Stimulated activated CD8-positive, alpha-beta memory T cell treated with anti-CD3 and anti-CD28 coated beads, Interleukin-15, amount 100 ng/mL, for 24 hours (primary cell): ENCODE data around the gene ATP7B.

ENCODE experiments used
- DNase-seq: peaks from one replicate; pipeline ENCODE4 v3.0.0-alpha.2; 2020; ENCODE audit warnings: low read depth

ATP7B gene

DNA sequence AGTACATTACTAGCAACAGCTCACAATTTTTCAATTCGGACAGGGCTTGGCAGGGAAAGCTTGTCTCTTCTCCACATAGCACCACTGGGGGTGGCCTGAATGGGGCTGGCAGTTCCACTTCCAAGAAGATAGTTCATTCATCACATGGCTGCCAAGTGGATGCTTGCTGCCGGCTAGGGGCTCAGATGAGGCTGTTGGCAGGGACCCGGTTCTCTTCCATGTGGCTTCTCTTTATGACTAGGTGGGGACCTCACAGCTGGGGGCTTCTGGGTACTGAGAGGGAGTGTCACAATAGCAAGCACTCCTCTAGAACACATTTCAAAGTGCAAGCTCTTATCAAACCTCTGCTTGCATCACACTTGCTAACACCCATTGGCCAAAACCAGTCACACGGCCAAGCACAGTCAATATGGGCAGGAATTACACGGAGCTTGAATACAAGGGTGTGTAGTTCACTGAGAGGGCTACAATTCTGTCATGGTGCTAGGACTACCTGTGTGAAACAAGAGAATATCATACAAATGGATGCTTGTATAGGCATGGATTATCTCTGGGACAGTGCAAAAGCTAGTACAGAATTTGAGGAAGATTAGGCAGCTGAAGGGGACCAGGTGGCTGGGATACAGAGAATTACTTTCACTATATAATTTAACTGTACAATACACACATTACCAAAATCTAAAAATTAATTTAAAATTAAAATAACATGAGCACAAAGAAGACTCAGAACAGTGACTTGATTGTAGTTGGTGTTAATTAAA lies 32.3 kb downstream of the ATP7B start:
- DNase-seq, result no peak

DNA sequence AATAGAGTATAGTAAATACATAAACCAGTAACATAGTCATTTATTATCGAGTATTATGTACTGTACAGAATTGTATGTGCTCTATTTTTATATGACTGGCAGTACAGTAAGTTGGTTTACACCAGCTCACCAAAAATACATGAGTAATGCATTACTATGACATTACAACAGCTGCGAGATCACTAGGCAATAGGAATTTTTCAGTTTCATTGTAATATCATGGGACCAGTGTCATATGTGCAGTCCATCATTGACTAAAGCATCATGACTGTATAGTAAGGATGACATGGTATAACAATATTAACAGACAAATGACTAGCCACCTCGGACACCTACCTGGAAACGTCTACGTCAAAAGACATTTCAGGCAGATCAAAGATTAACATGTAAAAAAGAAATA lies 33.6 kb downstream of the ATP7B start:
- DNase-seq, result no peak

DNA sequence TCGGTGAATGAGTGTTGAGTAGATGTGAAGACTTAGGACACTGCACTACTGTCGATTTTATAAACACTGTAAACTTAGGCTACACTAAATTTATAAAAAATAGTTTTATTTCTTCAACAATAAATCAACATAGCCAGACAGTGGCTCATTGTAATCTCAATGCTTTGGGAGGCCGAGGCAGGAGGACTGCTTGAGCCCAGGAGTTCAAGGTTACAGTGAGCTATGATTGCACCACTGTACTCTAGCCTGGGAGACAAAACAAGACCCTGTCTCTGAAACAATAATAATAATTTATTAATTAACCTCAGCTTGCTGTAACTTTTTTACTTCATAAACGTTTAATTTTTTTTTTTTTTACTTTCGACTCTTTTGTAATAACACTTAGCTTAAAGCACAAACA lies 34.4 kb downstream of the ATP7B start:
- no peak for DNase-seq

DNA sequence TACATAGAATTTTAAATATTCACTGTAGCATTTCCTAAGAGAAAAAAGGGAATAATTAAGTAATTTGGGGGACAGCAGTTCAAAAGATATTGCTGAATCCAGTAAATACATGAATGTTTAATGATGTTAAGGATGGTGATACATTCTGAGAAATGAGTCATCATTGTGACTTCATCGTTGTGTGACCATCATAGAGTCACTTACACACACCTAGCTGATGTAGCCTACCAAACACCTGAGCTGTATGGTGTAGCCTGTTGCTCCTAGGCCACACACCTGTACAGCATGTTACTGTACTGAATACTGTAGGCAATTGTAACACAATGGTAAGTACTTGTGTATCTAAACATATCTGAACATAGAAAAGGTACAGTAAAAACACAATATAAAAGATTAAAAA lies 34.8 kb downstream of the ATP7B start:
- no peak for DNase-seq

DNA sequence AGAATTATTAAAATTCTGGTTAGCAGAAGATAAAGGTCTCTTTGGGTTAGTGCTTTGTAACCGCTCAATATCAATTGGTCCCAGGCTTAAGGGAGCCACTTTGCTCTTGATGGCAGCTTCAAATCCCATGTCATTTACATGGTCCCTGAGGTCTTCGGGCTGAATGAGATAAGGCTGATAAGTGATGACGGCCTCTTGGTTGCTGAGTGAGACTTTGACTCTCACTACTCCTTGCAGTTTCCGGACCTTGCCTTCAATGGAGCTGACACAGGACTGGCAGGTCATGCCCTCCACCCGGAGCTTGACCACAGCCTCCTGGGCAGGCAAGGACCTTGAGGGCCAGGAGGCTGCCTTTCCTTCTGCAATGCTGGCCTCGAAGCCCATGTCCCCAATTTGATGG lies 36.8 kb downstream of the ATP7B start:
- no peak for DNase-seq

DNA sequence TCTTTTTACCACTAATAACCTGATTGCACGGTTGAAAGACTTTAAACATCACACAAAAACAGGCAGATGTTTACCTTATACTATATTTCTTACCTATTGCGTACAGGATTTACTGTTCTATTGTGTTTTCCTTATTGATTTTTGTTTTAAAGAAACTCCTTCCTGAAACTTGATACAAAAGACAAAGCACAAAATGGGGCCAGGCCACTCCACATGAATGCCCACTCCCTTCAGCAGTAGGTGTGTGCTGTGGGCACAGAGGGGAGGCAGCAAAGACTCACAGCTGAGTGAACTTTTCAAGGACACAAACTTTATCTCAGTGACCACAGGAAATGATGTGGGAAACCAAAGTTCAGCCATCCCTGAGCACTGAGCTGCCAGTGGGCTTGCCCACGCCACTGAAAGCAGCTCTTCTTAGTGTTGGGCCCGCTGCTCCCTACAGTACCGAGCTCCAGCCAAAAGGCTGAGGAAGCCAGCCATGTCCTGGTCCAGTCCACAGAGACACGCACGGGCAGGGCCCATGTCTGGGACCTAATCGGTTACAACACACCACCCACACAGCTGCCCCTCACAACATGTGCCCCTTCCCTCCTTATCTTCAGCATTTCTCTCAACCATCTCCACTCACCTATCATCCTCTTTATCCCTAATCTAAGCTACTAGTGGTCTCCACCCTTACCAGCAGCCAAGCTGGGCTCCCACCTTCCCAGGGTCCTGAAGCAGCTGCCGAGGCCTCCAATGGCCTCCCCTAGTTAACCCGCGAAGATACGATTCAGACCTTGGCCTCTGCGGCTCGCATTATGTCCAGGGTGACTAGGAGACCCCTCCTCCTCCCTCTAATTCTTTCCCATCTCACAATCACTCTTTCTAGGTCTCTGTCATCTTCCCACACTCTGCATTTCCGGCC lies 39.5 kb downstream of the ATP7B start:
- DNase-seq, result no peak

DNA sequence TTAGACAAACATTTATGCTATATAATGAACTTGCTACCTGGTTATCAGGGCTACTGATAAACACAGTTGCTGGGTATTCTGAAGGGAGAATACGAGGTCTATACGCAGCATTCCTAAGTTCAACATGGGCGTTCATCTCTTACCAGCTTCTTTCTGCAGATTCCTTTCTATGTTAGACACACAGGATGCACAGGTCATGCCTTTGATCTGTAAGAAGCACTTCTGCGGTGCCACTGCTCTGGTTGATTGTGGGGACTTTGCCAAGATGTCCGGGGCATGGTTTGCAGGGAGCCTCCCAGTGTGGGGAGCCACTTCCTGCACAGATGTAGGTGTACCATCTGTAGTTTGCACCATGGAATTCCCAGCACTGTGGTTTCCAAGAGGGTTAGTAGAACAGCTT lies 40.9 kb downstream of the ATP7B start:
- no peak for DNase-seq

DNA sequence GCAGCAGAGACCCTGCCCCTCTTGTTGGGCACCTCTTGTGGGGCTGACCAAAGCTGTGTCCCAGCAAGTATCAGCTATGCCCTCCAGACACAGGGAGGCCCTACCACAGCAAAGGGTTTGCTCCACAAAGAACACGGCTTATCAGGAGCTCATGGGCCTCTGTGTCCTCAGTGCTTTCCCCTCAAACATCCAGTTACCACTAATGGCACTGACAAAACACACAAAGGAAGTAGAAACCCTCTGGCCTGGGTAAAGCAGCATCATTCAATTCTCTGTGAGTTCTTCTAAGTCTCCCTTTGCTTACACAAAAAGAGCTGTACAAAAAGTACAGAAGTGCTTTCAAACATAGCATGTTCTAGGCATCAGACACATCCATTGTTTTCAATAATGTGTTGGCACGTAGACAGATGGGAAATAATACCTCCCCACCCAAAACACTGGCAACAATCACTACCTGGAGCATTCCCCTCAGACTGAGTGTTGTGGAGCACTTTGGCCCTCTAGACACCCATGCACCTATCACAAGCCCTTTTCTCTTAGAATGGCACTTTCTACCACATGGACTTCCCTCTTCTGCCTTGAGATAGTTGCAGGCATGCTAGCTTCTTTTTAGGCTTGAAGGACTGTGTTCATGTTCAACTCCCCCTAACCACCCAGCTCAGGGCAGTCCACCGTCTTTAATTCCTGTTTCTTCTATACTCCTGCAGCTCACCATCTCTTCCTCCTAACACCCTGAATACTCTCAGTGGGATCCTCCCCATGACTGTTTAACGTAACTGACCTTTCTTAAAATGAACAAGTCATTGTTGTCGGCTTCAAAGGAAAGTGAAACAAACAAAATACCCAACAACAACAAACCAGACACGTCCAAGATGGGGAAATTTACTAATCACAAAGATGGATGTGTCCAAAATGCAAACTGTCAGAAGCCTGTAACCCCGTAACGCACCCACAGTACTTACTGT lies 43.5 kb downstream of the ATP7B start:
- no peak for DNase-seq

DNA sequence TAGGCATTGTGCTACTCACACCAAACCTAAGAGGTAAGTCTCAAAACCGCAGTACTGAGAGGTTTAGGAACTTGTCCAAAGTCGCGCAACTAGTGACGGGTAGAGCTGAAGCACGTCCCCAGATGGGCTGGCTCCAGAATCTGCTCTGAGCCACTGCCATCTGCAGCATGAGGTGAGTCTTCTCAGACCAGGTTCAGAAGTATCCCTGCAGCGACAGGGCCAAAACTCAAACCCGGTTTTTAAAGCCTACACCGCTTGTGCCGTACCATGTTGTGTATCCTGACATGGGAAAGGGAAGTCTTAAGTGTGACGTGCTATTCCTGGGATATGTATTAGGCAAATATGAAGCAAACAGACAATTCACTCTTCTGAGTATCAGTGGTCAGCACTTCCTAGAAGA lies 45.1 kb downstream of the ATP7B start:
- DNase-seq, result no peak

DNA sequence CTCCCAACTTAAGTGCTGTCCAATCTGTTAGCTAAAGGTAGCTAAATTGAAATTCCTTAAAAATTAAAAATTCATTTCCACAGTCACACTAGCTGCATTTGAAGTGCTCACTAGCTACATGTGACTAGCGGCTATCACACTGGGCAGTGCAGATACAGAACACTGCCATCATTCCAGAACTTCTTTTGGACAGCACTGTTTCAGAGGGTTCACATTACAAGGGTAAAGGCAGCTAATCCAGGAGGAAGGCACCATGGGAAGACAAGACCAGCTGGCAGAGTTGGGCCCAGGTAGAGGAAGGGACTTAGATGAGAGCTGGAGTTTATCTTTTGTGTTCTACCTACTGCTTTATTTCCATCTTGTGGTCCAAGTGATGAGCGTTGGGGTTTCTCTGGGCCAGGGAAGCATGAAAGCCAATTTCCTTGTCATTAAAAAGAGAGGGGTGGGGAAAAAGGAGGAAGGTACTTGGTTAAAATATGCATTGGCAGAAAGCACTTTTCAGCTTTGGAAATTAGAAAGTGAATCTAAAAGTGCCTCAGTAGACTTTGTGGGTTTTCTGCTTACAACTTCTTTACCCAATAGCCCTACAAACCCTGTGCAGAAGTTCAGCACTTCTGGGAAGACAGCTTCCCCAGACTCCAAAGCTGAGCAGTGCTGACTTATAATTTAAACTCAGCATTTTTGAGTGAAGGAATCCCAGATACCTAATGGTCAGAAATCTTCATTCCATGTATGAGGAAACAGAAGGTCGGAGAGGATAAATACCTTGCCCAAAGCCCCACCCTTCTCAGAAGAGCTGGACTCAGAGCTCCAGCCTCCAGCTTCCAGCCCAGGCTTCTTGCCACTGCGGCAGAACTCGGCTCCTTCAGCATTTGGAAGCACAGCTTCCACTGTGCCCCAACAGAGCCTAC lies 49.5 kb downstream of the ATP7B start:
- no peak for DNase-seq

DNA sequence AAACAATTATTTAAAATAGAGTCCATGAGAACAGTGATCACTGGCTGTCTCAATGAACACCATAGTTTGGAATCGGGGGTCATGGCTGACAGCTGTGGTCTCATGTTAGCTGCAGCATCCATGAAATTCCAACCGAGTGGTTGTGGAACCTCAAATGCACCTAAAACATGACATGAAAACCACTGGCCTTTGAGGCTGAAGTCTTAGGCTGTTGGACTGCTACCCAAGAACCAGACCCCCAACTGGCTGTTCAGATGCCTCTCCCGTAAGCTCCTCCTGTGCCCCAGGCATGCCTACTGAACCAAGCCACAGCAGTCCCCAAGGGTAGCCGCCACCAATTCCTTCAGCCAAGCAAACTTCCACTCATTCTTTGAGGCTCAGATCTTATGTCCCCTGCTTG lies 50.5 kb downstream of the ATP7B start:
- DNase-seq, result no peak

DNA sequence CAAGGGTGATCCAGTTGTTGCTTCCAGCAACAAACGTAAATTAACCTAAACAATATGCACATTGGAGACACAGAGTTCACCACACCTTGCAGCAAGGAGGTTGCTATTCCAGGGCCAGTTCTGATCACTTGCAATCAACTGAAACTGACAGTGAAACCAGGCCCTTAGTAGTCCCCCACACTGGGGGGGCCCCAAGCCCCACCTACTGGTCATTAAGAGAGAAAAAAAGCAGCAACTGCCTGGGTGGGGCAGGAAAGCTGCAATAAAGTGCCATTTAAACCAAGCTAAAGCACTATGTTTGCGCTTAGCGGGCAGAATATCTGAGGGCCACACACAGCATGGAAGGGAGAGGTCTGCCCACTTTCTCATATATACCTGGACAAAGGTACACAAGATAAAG lies 51.5 kb downstream of the ATP7B start:
- DNase-seq, result no peak

DNA sequence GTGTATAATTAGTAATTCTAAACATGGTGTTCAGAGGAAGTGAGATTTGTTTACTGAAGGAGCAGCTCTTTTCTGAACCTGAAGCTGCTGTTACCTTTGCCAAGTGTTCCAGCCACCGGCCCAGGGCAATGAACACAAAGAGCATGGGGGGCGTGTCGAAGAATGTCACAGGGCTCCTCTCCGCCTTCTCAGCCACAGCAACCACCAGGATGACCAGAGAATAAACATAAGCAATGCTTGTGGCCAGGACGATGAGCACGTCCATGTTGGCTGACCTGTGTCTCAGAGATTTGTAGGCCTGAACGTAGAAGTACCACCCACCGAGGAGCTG lies 53.1 kb downstream of the ATP7B start:
- no peak for DNase-seq

DNA sequence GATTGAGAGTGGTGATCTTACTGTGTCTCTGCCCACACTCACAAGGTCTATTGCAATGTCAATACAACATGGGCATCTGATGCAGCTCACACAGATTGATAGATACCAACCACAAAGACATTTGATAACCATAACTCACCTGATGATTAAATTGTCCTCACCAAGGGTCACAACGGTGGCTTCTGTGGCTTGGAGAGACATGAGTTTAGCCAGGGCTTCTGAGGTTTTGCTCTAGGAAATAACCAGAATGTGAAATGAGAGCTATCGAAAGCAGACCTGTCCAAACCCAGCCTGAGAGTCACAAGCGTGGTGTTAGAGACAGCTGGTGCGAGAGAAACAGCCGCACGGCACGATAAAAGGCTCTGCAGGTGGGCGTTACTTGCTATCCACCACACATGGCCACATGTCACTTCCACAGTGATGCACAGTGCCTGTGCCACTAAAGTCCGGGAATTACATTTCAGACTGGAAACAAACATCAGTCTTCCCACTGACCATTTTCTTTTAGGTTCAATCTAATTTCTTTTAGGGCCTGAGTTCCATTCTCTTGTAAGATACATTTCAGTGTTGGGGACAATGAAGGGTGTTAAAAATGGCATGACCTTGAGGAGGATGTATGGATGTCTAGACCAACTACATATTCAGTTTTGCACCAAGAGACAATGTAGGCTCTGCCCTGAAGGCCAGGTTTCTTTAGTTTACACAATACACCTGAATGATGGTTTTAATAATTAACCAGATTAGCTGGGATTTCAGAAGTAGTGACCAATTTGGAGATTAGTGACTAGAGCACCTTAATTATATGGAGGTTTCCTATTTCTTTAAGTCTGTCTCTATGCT lies 53.7 kb downstream of the ATP7B start:
- DNase-seq, result no peak

DNA sequence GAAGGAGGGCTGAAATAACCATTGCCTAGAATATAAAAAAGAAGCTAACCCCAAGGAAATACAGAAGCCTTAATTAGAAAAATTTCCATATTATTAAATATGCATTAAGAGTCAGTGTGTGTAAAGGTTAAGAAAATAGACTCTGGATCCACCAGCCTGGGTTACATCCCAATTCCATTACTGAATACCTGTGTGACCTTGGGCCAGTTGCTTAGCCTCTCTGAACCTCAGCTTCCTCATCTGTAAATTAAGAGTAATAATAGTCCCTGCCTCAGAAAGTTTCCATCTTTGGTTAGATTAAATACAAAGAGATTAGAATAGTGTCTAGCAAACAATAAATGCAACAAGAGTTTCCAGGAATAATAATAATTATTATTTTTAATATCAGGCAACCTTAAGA lies 54.5 kb downstream of the ATP7B start:
- no peak for DNase-seq

DNA sequence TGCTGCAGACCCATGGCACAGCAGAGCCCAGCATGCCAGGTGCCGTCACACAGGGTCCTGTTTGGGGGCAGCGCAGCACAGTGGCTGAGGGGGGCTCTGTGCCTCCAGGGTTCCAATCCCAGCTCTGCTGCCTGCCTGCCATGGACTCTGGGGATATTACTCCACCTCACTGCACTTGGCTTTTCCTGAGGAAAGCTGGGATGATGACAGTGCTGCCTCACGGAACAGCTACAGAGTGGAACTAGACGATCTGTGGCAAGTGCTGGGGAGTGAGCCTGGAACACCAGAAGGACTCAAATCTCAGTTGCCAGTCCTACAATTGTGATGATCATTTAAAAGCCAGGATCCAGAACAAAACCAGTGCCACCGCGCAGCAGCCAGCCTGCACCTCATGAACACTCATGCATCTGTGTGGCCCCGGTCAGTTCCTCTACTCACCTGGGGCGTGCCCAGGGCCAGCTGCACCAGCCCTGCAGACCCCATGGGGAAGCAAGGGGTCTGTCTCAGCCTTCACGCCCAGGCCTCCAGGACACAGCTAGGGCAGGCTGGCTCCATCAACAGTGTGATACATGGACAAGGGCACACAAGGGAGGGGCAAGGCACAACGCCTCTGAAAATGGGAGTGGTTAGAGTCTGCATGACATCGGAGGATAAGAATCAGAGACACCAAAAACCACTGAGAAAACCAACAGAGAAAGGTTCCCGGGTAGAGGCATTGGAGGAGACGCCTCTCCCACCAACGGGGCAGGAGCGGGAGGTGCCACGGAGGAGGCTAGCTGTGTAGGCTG lies 55.2 kb downstream of the ATP7B start:
- no peak for DNase-seq

DNA sequence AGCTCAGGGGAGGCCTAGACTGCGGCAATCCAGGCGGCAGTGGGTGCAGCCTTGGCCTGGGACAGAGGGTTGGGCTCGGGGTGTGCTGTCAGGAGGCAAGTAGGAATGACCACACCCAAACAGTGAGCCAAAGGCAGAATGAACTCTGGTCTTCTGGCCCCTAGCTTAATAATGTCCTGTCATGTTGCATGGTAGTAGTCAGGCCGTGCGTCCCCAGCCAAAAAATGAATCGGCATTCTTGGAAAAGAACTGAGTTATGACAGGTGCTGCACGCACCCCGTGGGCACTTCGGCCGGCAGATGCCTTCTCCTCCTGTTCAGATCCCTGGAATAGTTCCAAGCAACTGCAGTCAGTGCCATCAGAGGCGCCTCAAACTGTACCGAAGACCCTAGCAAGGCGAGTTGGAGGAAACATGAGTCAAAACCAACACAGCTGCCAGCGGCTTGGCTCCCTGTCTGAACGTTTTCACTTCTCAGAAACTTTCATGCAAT lies 55.9 kb downstream of the ATP7B start:
- DNase-seq, result no peak

DNA sequence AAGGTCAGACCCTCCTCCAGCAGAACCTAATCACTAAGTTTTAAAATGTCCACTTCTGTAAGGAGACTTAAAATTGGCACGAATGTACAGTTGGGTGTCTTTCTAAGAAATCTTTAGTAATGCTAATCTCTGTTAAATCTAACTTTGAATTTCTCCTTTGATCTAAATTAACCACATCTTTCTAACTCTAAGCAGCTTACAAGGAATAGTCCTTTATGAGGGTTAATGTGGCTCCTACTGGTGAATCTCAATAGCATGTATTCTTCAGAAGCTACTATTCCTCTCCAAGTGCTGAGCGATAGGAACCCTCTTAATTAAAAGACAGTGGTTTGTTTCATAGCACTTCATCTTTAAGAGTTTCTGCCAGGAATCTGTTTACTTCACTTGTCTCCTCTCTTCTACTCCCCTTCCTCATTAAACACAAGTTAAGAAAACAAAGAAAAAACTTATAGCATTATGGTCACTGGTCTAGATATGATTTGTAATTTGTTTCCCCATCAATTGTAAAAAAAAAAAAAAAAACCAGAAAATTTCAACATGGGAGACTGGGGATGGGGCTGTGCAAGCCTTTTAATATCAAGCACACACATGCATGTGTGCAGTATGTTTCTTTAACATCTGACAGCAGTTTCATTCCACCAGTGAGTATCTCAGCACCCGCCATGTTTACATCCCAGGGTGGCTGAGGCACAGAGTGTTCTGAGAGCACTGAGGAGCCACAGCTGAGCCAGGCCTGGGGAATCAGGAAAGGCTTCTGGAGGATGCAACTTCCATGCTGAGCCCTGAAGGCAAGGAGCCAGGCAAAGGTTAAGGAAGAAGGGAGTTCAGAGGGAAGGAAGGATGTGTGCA lies 57.7 kb downstream of the ATP7B start:
- no peak for DNase-seq

DNA sequence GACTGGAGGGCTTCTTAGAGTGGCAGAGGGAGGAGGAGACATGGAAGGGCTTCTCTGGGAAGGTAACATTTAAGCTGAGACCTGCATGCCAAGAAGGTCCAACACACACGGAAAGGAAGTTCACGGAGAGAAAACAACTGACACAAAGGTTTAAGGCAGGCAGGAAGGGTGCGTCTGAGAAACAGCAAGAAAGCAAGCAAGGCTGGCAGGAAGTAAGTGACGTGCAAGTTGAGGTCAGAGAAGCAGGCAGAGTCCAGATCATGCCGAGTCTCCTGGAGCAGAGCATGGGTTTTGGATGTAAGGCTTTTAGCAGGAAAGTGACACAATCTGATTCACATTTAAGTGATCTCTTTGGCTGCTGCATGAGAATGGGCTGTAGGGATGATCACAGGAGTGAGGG lies 60.5 kb downstream of the ATP7B start:
- no peak for DNase-seq
